HCT116 (cell line): ENCODE results near the gene LGALS9.
"Not testable (repeated sequence)": the region's sequence is repeated elsewhere in the genome, so short reads cannot be mapped to it uniquely, and the experiment has no call there.

Source experiments
- EGR1 ChIP-seq: IDR thresholded peaks from 2 replicates; pipeline ENCODE4 v1.6.1; 2012; ENCODE audit warnings: low read depth
- EZH2phosphoT487 ChIP-seq: fragments of 200-600 bp; IDR thresholded peaks from 2 replicates; pipeline ENCODE4 v1.6.1; 2018; ENCODE audit warnings: antibody characterized with exemption, borderline replicate concordance
- RAD21 ChIP-seq: IDR thresholded peaks from 2 replicates; pipeline ENCODE4 v1.6.1; 2012; ENCODE audit warnings: low read depth, mild to moderate bottlenecking
- SIN3A ChIP-seq: IDR thresholded peaks from 2 replicates; pipeline ENCODE4 v1.6.1; 2012; ENCODE audit warnings: low read depth
- YY1 ChIP-seq: IDR thresholded peaks from 2 replicates; pipeline ENCODE4 v1.6.1; 2011; ENCODE audit warnings: low read length, low read depth, moderate library complexity, mild to moderate bottlenecking; ENCODE audit not compliant: insufficient replicate concordance; ENCODE audit errors: extremely low read depth
- ZFX ChIP-seq: fragments of 450-650 bp; IDR thresholded peaks from 2 replicates; pipeline ENCODE4 v1.6.1; 2017
- TF ChIP-seq, protein P1 (sequence below), 3 experiments: fragments of 200-600 bp in 1 of 3; sonication (generic) in 1 of 3; IDR thresholded peaks in 2 of 3; conservative IDR thresholded peaks in 1 of 3; 2 replicates each; pipeline ENCODE4 v1.5.1; 2012 to 2017; ENCODE audit warnings: low read depth in 2 of 3, low read length in 2 of 3, antibody characterized with exemption in 1 of 3, borderline replicate concordance in 1 of 3, control low read depth in 1 of 3, mild to moderate bottlenecking in 1 of 3, mixed read lengths in 1 of 3, mixed run types in 1 of 3, moderate library complexity in 1 of 3; ENCODE audit not compliant: insufficient read depth in 1 of 3
- TF ChIP-seq, protein P2 (sequence below): IDR thresholded peaks from 2 replicates; pipeline ENCODE4 v1.6.1; 2012; ENCODE audit warnings: low read depth

DNA sequence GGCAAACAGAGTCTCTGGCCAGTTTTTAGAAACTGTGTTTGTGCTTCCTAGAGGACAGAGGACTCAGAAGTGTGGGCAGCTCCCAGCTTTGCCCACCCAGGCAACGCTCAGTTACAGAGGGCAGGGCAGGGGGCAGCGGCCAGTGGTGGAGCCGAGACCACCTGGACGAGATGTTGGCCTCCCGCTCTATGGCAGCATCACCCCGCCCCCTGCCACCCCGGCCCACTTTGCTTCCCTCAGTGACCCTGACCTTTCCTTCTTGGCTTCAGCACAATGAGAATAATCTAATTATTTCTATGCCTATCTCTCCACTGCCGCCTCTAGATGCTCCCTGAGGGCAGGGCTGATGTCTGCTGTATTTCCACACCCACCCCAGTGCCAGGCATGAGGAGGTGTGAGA lies 25.6 kb downstream of the LGALS9 start:
- TF ChIP-seq SIN3A, RAD21, YY1, EZH2phosphoT487, EGR1, ZFX: not testable (repeated sequence)
- TF ChIP-seq, protein P1, sequence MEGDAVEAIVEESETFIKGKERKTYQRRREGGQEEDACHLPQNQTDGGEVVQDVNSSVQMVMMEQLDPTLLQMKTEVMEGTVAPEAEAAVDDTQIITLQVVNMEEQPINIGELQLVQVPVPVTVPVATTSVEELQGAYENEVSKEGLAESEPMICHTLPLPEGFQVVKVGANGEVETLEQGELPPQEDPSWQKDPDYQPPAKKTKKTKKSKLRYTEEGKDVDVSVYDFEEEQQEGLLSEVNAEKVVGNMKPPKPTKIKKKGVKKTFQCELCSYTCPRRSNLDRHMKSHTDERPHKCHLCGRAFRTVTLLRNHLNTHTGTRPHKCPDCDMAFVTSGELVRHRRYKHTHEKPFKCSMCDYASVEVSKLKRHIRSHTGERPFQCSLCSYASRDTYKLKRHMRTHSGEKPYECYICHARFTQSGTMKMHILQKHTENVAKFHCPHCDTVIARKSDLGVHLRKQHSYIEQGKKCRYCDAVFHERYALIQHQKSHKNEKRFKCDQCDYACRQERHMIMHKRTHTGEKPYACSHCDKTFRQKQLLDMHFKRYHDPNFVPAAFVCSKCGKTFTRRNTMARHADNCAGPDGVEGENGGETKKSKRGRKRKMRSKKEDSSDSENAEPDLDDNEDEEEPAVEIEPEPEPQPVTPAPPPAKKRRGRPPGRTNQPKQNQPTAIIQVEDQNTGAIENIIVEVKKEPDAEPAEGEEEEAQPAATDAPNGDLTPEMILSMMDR (IDR thresholded peaks at IDR 0.05 in 2 of 3, conservative IDR thresholded peaks at IDR 0.05 in 1 of 3; ENCODE audit: borderline replicate concordance in 1 of 3, insufficient read depth in 1 of 3, low read depth in 2 of 3, low read length in 2 of 3) = not testable (repeated sequence)
- TF ChIP-seq, protein P2, sequence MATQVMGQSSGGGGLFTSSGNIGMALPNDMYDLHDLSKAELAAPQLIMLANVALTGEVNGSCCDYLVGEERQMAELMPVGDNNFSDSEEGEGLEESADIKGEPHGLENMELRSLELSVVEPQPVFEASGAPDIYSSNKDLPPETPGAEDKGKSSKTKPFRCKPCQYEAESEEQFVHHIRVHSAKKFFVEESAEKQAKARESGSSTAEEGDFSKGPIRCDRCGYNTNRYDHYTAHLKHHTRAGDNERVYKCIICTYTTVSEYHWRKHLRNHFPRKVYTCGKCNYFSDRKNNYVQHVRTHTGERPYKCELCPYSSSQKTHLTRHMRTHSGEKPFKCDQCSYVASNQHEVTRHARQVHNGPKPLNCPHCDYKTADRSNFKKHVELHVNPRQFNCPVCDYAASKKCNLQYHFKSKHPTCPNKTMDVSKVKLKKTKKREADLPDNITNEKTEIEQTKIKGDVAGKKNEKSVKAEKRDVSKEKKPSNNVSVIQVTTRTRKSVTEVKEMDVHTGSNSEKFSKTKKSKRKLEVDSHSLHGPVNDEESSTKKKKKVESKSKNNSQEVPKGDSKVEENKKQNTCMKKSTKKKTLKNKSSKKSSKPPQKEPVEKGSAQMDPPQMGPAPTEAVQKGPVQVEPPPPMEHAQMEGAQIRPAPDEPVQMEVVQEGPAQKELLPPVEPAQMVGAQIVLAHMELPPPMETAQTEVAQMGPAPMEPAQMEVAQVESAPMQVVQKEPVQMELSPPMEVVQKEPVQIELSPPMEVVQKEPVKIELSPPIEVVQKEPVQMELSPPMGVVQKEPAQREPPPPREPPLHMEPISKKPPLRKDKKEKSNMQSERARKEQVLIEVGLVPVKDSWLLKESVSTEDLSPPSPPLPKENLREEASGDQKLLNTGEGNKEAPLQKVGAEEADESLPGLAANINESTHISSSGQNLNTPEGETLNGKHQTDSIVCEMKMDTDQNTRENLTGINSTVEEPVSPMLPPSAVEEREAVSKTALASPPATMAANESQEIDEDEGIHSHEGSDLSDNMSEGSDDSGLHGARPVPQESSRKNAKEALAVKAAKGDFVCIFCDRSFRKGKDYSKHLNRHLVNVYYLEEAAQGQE = not testable (repeated sequence)
